Mesothelial cell of epicardium (in vitro differentiated cells): ENCODE results near the gene IARS1. TPM values are rescaled to one million over a fixed set of nuclear protein-coding genes. Genes with fewer than 3 reads are reported as not detected.

ENCODE experiments used
- DNase-seq, 2 experiments: peaks; one replicate each; pipeline ENCODE4 v3.0.0; 2021; ENCODE audit warnings: low spot score in 2 of 2; ENCODE audit not compliant: unreplicated experiment in 2 of 2
- H3K27ac Mint-ChIP-seq: 2 replicates; pipeline ENCODE4 v1.8.0; 2021; ENCODE audit warnings: mixed read lengths
- H3K27me3 Mint-ChIP-seq: 2 replicates; pipeline ENCODE4 v1.8.0; 2021; ENCODE audit warnings: low read depth, mixed read lengths
- H3K36me3 Mint-ChIP-seq: 2 replicates; pipeline ENCODE4 v1.8.0; 2021; ENCODE audit warnings: mixed read lengths
- H3K4me1 Mint-ChIP-seq: 2 replicates; pipeline ENCODE4 v1.8.0; 2021; ENCODE audit warnings: mixed read lengths
- H3K4me3 Mint-ChIP-seq: 2 replicates; pipeline ENCODE4 v1.8.0; 2021; ENCODE audit warnings: mild to moderate bottlenecking, moderate library complexity, mixed read lengths
- H3K9me3 Mint-ChIP-seq: 2 replicates; pipeline ENCODE4 v1.8.0; 2021; ENCODE audit warnings: mixed read lengths
- total RNA-seq: library from RNA; stranded (reverse); gene quantifications from 3 replicates; pipeline ENCODE4 v1.2.1, GENCODE V29; 2021
- TF ChIP-seq, protein P1 (sequence below): fragments of 200-600 bp; sonication (generic); IDR thresholded peaks from one replicate; pipeline ENCODE4 v1.5.0; 2021; ENCODE audit warnings: antibody characterized with exemption; ENCODE audit not compliant: unreplicated experiment

The IARS1 gene
- total RNA-seq, 1 donor from 2014 or later: 117 TPM

- Mint-ChIP-seq H3K9me3 (no peaks in the 10 kb centered on the region), H3K4me1 (no peaks in the 10 kb centered on the region), H3K27ac (no peak overlapping the region), H3K27me3 (no peaks in the 10 kb centered on the region), H3K4me3 (no peak overlapping the region), H3K36me3 (peaks cover 60% of the 10 kb centered on the region)
- TF ChIP-seq, protein P1, sequence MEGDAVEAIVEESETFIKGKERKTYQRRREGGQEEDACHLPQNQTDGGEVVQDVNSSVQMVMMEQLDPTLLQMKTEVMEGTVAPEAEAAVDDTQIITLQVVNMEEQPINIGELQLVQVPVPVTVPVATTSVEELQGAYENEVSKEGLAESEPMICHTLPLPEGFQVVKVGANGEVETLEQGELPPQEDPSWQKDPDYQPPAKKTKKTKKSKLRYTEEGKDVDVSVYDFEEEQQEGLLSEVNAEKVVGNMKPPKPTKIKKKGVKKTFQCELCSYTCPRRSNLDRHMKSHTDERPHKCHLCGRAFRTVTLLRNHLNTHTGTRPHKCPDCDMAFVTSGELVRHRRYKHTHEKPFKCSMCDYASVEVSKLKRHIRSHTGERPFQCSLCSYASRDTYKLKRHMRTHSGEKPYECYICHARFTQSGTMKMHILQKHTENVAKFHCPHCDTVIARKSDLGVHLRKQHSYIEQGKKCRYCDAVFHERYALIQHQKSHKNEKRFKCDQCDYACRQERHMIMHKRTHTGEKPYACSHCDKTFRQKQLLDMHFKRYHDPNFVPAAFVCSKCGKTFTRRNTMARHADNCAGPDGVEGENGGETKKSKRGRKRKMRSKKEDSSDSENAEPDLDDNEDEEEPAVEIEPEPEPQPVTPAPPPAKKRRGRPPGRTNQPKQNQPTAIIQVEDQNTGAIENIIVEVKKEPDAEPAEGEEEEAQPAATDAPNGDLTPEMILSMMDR: no peak
- no peak for DNase-seq
These were observed 18.0 kb downstream of the IARS1 start for GRCh38 chr9:92275541-92275940.

DNA sequence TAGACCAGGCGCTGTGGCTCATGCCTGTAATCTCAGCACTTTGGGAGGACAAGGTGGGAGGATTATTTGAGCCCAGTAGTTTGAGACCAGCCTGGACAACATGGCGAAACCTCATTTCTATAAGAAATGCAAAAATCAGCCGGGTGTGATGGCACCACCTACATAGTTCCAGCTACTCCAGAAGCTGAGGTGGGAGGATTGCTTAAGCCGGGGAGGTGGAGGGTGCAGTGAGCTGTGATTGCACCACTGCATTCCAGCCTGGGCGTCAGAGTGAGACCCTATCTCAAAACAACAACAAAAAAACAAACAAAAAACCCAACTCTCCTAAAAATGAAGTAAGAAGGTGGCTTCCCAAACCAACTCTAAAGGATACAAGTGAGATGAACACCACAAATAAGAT is 23.0 kb downstream of the IARS1 start:
- H3K4me3 Mint-ChIP-seq: no peak overlapping the region
- H3K27me3 Mint-ChIP-seq: no peaks in the 10 kb centered on the region
- TF ChIP-seq, protein P1: no peak
- H3K36me3 Mint-ChIP-seq: peaks cover 55% of the 10 kb centered on the region
- H3K9me3 Mint-ChIP-seq: no peaks in the 10 kb centered on the region
- no peak overlapping the region for H3K27ac Mint-ChIP-seq
- DNase-seq: no peak
- H3K4me1 Mint-ChIP-seq: no peaks in the 10 kb centered on the region

DNA sequence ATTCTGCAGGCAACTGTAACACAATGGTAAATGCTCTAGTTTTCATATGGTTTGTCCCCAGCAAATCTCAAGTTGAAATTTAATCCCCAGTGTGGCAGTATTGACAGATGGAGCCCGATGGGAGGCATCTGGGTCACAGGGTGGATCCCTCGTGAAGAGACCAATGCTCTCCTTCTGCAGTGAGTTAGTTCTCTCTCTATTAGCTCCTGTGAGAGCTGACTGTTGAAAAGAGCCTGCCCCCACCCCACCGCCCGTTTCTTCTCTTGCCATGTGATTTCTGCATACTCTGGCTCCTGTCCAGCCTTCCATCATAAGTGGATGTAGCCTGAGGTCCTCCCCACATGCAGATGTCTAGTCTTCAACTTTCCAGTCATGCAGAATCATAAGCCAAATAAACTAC is 27.0 kb downstream of the IARS1 start:
- Mint-ChIP-seq H3K36me3 (peaks cover 50% of the 10 kb centered on the region), H3K27me3 (no peaks in the 10 kb centered on the region), H3K4me3 (no peak overlapping the region), H3K27ac (no peak overlapping the region), H3K9me3 (no peaks in the 10 kb centered on the region), H3K4me1 (no peaks in the 10 kb centered on the region)
- no peak for DNase-seq
- TF ChIP-seq, protein P1: no peak

DNA sequence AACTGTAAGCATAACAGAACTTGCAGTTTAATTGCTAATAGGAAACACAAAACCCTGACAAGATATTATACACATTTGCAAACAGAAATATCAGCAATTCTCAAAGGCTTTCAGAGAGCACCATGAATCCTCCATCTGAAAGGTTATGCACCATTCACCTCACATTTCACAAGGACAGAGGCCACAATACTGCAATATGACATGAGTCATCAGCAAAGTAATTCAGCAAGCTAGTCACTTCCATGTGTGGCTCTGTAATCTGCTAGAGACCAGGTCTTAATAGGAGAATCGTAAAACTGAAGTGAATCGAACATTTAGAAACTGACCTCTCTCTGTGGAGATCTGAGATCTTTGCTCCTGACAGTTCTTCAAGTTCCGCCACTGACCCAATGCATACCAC is 28.3 kb downstream of the IARS1 start:
- TF ChIP-seq, protein P1: no peak
- H3K9me3 Mint-ChIP-seq: no peaks in the 10 kb centered on the region
- no peaks in the 10 kb centered on the region for H3K4me1 Mint-ChIP-seq
- no peak overlapping the region for H3K4me3 Mint-ChIP-seq
- peaks cover 45% of the 10 kb centered on the region for H3K36me3 Mint-ChIP-seq
- DNase-seq: no peak
- H3K27ac Mint-ChIP-seq: no peak overlapping the region
- no peaks in the 10 kb centered on the region for H3K27me3 Mint-ChIP-seq

DNA sequence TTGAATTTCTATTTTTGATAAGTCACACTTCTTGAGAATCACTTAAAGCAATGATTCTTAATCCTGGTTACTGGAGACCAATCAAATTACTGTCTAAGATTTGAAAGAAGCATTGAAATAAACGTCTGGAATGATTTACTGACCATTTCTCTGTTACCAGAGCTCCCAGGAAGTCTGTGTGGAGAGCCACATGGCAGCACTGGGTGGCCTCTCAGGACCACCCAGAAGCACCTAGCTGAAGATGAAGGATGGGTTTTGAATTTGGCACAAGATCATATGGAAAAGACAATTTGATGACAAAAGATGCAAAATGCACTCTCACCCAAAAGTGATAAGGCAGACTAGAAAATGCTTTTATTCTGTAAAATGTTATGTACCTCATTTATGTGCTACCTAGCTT is 30.4 kb downstream of the IARS1 start:
- Mint-ChIP-seq H3K9me3 (no peaks in the 10 kb centered on the region), H3K4me3 (no peak overlapping the region), H3K4me1 (no peaks in the 10 kb centered on the region), H3K27ac (no peak overlapping the region), H3K27me3 (no peaks in the 10 kb centered on the region), H3K36me3 (peaks cover 43% of the 10 kb centered on the region)
- no peak for DNase-seq
- TF ChIP-seq, protein P1: no peak

GRCh38 chr9:92257327-92257726 is 36.2 kb downstream of the IARS1 start:
- no peak for DNase-seq
- no peak overlapping the region for H3K4me3 Mint-ChIP-seq
- TF ChIP-seq, protein P1: no peak
- no peaks in the 10 kb centered on the region for H3K27me3 Mint-ChIP-seq
- peaks cover 36% of the 10 kb centered on the region for H3K36me3 Mint-ChIP-seq
- no peak overlapping the region for H3K27ac Mint-ChIP-seq
- H3K9me3 Mint-ChIP-seq: no peaks in the 10 kb centered on the region
- H3K4me1 Mint-ChIP-seq: no peaks in the 10 kb centered on the region
